HL-60/S4 (cell line): Measurements from ENCODE around the gene NRN1L.
"Not testable (repeated sequence)": the region's sequence is repeated elsewhere in the genome, so short reads cannot be mapped to it uniquely, and the experiment has no call there.

Experiments
- in situ Hi-C: fragments of 300-500 bp; cut with MboI; formaldehyde crosslinking; loops from 2 replicates; pipeline ENCODE4 v1.14.3; 2022; ENCODE audit warnings: low sequenced_read_pairs

The NRN1L gene

DNA sequence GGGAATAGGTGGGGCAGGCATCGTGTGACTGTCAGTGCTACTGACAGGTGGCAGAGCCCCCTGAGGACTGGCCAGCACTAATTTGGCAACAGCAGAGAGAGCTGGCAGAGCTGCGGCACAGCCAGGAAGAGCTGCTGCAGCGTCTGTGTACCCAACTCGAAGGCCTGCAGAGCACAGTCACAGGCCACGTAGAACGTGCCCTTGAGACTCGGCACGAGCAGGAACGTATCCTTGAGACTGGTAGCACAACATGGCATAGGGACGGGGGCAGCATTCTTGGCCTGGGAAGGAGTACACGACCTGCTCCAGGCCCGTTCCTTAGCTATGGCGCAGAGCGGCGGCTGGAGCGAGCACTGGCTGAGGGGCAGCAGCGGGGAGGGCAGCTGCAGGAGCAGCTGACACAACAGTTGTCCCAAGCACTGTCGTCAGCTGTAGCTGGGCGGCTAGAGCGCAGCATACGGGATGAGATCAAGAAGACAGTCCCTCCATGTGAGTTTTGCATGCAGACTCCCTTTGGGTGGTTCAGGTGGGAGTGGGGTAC, 3.0 kb upstream of the NRN1L start:
- in situ Hi-C loops = no loop called here

DNA sequence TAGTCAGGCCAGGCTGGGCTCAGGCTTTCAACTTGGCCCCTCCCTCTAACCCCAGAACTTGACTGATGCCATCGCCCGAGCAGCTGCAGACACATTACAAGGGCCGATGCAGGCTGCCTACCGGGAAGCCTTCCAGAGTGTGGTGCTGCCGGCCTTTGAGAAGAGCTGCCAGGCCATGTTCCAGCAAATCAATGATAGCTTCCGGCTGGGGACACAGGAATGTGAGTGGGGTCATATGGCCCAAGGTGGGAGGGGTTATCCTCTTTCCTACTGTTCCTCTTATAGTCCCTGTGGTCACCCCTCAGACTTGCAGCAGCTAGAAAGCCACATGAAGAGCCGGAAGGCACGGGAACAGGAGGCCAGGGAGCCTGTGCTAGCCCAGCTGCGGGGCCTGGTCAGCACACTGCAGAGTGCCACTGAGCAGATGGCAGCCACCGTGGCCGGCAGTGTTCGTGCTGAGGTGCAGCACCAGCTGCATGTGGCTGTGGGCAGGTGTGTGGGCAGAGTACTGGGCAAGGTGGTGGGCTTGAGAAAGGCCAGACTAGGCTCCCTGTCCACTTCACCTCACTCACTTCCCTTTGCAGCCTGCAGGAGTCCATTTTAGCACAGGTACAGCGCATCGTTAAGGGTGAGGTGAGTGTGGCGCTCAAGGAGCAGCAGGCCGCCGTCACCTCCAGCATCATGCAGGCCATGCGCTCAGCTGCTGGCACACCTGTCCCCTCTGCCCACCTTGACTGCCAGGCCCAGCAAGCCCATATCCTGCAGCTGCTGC, 2.1 kb upstream of the NRN1L start:
- in situ Hi-C loops = no loop called here

DNA sequence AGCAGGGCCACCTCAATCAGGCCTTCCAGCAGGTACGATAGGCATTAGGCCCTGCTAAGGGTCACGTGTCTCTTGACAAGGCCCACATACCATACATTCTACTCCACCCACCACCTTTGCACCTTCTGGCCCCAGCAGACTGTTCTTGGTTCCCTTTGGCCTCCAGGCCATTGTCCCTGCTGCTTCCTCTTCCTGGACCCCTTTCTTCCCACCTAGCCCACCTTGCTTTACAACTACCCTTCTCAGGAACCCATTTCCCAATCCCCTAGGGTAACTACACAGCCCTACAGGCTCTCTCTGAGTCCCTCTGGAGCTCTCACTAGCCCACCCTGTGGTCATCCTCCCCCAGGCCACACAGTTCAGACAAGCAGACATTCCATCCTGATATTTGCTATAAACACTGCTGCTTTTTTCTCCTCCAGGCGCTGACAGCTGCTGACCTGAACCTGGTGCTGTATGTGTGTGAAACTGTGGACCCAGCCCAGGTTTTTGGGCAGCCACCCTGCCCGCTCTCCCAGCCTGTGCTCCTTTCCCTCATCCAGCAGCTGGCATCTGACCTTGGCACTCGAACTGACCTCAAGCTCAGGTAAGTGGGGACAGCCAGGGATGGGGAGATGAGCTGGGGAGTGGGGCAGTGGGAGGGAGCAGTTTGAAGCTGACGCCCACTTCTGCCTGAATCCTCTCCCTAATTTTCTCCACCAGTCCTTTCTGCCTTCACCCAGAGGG, 1.4 kb upstream of the NRN1L start:
- in situ Hi-C loops = no loop called here

DNA sequence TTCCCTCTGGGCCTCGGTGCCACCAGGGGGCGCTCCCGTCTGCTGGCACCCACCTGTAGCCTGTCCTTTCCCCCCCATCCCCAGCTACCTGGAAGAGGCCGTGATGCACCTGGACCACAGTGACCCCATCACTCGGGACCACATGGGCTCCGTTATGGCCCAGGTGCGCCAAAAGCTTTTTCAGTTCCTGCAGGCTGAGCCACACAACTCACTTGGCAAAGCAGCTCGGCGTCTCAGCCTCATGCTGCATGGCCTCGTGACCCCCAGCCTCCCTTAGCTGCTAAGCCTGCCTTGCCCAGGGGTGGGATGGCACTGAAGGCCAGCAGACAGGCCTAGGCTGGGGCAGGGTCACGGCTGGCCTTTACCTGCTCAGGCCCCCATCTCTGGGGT, 818 bp upstream of the NRN1L start:
- in situ Hi-C loops = no loop called here

DNA sequence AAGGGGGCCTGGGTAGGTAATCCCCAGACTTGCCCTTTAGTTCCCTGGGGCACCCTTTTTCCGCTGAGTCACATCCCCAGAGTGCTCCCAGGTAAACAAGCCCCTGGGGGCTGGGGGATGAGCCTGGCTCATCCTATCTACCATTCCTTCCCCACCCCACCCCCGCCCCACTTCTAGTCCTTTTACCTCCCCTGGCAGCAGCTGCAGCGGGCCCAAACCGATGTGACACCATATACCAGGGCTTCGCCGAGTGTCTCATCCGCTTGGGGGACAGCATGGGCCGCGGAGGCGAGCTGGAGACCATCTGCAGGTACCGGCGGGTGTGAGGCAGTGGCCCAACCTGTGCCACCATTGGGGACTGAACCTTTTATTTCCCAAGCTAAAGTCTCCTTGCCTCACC, 860 bp downstream of the NRN1L start:
- in situ Hi-C loops = no loop called here

DNA sequence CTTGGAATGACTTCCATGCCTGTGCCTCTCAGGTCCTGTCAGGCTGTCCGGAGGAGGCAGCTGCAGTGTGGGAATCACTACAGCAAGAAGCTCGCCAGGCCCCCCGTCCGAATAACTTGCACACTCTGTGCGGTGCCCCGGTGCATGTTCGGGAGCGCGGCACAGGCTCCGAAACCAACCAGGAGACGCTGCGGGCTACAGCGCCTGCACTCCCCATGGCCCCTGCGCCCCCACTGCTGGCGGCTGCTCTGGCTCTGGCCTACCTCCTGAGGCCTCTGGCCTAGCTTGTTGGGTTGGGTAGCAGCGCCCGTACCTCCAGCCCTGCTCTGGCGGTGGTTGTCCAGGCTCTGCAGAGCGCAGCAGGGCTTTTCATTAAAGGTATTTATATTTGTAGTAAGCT, 1.3 kb downstream of the NRN1L start:
- in situ Hi-C loops = no loop called here

DNA sequence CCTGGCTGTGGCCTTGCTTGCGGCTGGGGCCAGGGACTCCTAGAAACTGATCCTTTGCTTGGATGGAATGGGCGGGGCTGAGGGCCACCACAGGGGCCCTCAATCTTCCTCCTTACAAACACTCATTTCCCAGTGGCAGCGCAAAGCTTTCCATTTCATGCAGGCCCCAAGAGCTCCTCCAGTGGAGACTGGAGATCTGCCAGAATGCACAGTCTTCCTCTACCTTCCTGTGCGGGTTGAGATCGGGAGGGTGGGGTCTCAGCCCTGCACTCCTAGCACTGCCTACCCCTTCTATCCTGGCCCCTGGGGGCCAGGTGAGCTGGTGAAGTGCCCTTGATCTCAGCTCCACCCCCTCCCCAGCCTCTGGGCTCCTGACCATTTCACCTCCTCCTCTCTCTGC, 1.7 kb downstream of the NRN1L start:
- in situ Hi-C loops = no loop called here

DNA sequence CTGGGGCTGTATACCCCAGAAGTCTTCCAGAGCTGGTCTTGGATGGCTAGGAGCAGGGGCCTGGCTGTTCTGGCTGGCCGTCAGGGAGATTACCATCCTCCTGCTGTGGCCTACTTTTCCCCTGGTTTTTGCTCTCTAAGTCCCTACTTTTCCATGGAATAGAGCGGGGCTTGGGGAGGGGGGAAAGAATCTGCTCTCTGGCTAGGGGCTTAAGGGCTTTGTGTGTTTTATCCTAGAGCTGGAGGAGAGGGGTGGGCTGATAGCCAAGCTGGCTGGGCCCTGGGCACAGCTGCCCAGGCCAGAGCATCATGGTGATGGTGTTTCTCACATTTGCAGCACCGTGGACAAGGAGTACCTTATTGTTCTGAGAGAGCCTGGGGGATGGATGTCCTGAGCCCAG, 3.6 kb downstream of the NRN1L start:
- in situ Hi-C loops = no loop called here

DNA sequence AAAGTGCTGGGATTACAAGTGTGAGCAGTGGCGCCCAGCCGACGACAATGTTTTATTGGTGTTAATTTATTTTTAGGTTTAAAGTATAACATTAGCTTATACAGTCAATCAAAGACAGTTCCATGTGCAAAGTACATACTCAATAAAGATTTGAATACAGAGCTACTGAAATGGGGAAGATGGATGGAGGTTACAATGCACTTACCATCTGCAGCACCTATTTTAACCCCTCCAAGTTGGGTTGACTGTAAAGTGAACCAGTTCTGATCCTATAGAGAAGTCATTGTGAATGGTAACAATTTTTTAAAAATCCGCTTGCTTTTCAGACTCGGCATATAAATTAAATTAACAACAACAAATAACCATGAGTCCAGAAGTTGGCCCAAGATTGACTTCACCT, 7.7 kb downstream of the NRN1L start:
- in situ Hi-C loops = no loop called here

DNA sequence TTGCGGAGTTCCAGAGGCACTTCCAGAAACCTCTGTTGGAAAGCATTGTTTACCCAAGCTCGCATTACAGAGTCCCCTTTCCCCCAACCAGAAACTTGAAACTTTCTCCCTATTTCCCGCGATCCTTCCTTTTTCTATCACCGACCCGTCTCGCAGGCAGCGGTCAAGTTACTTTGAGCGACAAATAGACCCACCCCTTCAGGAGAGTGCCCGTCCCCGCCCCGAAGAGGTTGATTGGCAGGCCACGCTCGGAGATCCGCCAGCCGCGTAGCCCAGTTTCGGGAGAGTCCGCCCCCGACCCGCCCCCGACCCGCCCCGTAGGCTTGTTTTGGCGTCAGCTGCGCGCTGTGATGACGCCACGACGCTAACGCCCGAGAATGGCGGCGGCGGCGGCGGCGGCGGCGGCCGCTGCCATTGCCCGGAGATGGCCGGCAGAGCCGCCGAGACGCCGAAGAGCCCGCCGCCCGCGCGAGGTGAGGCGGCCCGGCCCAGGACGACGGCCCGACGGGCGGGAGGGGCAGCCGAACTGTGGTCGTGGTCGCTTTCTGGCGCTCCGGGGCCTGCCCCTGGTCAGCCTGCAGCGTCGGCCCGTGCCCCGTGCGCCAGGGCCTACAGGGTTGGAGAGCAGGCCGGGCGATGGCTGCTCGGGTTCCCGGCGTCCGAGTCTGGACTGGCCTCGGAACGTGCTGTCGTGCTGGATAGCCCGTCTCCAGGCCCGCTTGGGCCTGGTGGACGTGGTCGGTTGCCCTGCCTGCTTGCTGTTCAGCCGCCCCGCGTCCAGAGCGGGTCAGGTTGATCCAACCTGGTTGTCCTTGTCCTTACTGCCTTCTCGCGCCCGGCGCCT, 8.4 kb downstream of the NRN1L start, which contains the start of gene PSKH1:
PSKH1 (plus strand) TSS at position 356 of the 844 bp plus-strand sequence. CDS start 15,496 bp downstream, outside the sequence.
- in situ Hi-C loops = no loop called here

DNA sequence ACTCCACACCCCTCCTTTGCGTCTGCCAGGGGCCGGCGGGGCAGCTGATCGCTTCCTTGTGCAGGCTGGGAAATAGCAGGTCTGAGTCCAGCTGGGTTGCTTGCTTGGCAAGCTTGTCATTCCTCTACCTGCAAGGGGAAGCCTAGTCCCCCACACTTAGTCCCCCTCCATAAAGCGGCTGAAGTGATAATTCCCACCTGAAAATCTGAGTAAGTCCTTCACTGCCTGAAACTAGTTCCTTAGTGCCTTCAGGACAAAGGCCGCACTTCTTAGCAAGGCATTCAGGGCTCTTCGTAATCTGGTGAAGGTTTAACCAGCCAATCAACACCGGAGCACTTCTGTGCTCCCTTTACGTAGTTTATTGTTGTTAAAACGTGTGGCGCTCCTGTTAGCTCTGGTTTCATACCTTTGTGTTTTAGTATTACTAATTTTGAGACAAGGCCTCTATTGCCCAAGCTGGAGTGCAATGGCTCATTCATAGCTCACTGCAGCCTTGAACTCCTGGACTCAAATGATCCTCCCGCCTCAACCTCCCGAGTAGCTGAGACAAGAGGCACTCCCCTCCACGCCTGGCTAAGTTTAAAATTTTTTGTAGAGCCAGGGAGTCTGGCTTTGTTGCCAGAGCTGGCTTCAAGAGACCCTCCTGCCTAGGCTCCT, 9.2 kb downstream of the NRN1L start:
- in situ Hi-C loops = no loop called here

DNA sequence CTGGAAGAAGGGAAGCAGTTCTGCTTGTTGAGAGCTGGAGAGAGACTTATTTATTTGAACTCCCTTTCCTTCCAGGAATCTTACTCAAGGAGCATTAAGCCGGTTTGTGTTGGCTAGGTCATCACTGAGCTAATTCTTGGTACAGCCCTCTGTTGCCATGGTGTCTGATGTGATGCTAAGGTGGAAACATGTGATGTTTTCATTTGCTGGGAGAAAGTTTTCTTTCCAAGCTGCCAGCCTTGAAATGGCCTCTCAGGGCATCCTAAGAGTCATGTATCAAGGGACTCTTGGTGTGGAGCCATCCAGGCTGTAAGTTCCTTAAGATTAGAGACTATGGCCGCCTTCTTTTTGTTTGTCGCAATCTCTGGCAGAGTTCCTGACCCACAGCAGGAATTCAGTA, 12.5 kb downstream of the NRN1L start:
- in situ Hi-C loops = no loop called here

DNA sequence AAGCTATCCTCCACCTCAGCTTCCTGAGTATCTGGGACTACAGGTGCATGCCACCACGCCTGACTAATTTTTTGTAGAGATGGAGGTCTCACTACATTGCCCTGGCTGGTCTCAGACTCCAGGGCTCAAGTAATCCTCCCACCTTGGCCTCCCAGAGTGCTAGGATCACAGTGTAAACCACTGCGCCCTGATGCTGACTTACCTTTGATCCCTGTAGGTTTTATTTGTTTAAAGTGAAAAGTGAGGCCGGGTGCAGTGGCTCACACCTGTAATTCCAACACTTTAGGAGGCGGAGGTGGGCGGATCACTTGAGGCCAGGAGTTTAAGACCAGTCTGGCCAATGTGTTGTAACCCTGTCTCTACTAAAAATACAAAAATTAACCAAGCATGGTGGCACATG, 17.0 kb downstream of the NRN1L start:
- in situ Hi-C loops = no loop called here

DNA sequence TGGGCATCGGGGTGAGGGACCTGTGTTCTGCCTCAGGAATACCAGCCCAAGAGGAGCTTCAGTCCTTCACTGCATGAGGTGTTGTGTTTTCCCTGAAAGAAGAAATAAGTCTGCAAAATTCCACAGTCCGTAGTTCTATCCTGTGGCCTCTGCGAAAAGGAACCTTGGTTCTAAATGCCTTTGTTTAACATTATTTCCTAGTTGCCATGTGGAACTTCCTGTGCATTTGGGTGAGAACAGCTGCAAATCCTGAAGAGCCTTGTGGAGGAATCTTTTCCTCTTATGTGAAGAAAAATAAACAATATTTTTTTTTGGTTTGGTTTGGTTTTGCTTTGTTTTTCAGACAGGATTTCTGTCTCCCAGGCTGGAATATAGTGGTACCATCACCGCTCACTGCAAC, 18.1 kb downstream of the NRN1L start:
- in situ Hi-C loops = no loop called here

DNA sequence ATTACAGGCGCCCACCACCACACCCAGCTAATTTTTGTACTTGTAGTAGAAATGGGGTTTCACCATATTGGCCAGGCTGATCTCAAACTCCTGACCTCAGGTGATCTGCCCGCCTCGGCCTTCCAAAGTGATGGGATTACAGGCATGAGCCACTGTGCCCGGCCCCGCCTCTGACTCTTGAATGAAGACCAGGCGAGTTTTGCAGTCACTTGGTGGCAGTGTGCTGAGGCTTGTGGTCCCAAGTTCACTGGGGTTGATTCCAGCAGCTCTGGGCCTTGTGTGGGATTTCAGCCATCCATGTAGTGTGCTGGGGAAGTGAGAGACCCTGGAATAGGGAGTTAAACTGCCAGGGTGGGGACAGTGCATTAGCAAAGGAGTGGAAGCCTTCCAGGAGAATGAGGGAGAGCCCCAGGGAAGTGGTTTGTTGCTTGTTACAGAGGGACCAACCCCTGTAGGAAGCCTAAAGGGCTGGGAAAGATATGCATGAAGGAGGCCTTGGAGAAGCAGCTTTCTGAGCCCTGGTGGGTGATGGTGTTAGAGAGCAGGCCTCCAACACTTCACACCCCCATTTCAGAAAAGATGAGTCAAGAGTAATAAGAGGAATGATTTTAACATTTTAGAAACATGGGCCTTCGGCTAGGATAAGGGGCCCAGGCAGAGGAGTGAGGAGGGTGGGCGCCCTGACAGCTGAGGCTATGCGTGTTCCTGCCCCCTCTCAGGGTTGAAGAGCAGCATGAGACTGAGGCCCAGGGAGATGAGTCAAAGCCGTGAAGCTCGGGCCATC, 22.9 kb downstream of the NRN1L start:
- in situ Hi-C loops = no loop called here

DNA sequence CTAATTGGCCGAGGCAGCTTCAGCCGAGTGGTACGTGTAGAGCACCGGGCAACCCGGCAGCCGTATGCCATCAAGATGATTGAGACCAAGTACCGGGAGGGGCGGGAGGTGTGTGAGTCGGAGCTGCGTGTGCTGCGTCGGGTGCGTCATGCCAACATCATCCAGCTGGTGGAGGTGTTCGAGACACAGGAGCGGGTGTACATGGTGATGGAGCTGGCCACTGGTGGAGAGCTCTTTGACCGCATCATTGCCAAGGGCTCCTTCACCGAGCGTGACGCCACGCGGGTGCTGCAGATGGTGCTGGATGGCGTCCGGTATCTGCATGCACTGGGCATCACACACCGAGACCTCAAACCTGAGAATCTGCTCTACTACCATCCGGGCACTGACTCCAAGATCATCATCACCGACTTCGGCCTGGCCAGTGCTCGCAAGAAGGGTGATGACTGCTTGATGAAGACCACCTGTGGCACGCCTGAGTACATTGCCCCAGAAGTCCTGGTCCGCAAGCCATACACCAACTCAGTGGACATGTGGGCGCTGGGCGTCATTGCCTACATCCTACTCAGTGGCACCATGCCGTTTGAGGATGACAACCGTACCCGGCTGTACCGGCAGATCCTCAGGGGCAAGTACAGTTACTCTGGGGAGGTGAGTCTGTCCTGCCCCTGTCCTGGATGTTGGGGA, 24.5 kb downstream of the NRN1L start:
- in situ Hi-C loops = no loop called here

DNA sequence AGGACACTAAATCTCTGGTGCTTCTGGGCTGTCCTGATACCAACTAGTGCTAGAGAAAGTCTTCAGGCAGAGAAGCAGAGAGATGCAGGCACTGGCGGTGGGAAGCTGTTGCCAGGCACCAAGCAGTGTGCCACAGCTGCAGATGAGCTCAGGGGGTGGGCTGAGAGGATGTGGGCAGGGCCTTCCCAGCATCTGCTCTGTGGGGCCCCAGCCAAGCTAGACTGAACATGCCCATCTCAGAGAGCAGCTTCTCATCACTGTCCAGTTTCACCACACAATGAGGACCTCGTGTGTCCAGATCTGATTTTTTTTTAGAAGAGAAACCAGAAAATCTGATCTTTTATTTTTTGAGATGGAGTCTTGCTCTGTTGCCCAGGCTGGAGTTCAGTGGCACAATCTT, 25.5 kb downstream of the NRN1L start:
- in situ Hi-C loops = no loop called here

DNA sequence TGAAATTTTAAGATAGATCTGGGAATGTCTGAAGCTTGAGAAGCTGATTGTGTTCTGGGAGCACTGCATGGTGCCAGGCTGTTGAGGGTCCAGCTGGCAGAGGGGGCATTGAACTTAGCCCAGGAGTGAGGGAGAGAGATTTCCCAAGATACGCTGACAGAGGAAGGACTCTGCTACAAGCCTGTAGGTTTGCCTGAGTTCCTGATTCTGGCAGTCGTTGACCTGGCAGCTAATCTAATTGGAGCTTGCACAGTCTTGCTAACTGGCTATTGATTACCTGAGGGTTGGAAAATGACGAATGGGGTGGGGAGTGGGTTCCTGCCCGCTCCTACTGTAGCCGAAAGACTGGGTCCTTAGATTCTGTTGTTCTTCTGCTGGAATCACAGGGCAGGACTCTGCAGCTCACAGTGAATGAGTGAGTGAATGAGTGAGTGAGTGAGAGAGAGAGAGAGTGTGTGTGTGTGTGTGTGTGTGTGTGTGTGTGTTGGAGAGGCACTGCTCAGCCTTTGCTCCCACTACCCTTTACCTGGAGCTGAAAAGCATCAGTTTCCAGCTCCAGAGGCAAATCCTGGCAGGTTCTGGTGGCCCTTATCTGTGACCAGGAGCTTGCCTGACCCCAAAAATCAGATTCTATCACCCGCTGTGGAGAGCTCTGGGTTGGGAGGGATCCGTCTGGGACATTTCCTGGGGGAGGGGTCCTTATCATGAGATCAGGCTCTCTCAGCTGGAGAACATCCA, 30.2 kb downstream of the NRN1L start:
- in situ Hi-C loops = no loop called here

DNA sequence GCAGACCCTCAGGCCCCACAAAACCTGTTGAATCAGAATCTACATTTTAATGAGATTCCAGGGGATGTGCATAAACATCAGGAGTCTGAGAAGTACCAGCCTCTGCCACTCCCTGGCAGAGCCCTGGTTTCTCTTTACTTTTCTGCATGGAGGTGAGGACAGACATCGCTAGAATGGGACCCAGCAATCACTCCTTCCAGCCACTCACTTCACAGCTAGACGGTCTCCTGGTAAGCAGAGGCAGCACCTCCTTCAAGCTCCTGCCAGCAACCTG, 30.7 kb downstream of the NRN1L start:
- in situ Hi-C loops = not testable (repeated sequence)
